Epithelial cell of proximal tubule (primary cell): ENCODE measurements around the gene SEPHS1. TPM values are rescaled to one million over a fixed set of nuclear protein-coding genes. Genes with fewer than 3 reads are reported as not detected.
"Not testable (repeated sequence)": the region's sequence is repeated elsewhere in the genome, so short reads cannot be mapped to it uniquely, and the experiment has no call there.

ENCODE experiments used
- DNase-seq: peaks from one replicate; pipeline ENCODE4 v3.0.0-alpha.2; 2011; ENCODE audit warnings: low read depth
- H3K4me3 ChIP-seq: 2 replicates; pipeline ENCODE4 v1.5.1; 2011; ENCODE audit warnings: low read depth, mild to moderate bottlenecking, low read length
- CTCF ChIP-seq: conservative IDR thresholded peaks from 2 replicates; pipeline ENCODE4 v1.5.1; 2012; ENCODE audit warnings: low read depth, mild to moderate bottlenecking, low read length
- total RNA-seq: library from RNA; depleted of rRNA; stranded (reverse); fragments of >200 nt; gene quantifications from 2 replicates; pipeline ENCODE4 v1.2.3, GENCODE V29; 2015

SEPHS1 gene
- total RNA-seq, 1 donor from 2014 or later: 38.2 TPM

- no peak for DNase-seq
- no peak overlapping the region for H3K4me3 ChIP-seq
- no peak for TF ChIP-seq CTCF
Measured at GRCh38 chr10:13291061-13291460, 57.0 kb downstream of the SEPHS1 start.

- H3K4me3 ChIP-seq: no peak overlapping the region
- no peak for DNase-seq
- no peak for TF ChIP-seq CTCF
Measured at GRCh38 chr10:13284050-13284449, 64.0 kb downstream of the SEPHS1 start.

DNA sequence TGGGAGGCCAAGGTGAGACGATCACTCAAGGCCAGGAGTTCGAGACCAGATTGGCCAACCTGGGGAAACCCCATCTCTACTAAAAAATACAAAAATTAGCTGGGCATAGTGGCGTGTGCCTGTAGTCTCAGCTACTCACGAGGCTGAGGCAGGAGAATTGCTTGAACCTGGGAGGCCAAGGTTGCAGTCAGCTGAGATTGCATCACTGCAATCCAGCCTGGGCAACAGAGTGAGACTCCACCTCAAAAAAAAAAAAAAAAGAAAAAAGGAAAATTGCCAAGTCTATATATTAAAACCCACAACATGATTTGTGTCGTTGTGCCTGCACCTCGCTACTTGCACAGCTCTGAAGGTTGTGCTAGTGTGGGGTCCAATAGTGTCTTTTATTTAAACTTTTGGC is 65.7 kb downstream of the SEPHS1 start:
- H3K4me3 ChIP-seq, DNase-seq: not testable (repeated sequence)

- no peak overlapping the region for H3K4me3 ChIP-seq
- no peak for DNase-seq
- TF ChIP-seq CTCF: peak; percentile 43
Measured at GRCh38 chr10:13276749-13277365, 71.2 kb downstream of the SEPHS1 start.

GRCh38 chr10:13276146-13276545 is 71.9 kb downstream of the SEPHS1 start:
- DNase-seq, H3K4me3 ChIP-seq: not testable (repeated sequence)

DNA sequence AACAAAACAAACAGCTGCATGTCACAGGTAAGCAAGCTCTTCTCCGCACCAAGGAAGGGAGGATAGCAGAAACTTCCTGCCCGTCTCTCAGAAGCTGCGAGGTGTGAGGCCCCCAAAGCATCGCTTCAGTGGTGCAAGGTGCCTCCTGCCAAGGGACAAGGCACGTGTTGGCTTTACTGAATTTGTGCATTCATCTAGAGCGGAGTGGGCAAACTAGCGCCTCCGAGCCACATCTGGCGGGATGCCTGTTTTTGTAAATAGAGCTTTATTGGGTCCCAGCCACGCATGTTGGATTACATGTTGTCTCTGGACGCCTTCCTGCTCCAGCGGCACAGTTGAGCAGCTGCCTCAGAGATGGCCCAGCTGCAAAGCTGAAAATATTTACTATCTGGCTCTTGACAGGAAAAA is 75.9 kb downstream of the SEPHS1 start:
- TF ChIP-seq CTCF: no peak
- no peak for DNase-seq
- H3K4me3 ChIP-seq: peak overlapping the region; percentile 41

DNA sequence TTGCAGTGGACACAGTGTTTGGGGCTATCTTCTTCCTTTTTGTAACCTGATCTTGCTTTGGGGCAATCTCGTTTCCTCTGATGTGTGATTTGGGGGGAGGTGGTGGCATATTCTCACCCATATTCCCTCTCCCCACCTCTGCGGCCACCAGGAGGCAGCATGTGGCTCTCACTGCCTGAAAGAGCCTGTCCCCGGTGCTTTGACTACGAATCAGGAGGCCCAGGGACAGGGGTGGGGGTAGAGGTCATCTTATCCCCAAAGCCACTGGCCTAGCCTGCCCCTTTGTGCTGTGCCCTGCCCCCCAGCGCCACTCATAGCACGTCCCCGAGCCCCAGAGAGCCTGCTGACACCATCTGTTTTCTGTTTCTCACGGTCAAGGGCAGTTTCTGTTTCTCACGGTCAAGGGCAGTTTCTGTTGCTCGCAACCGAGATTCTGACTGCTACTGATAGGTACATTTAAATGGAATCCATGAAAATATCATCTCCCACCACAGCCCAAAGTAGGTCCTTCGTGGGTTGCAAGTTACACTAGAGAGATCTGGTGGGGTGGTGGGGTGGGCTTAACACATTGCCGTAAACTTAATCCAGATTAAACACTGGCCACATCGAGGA is 76.4 kb downstream of the SEPHS1 start:
- TF ChIP-seq CTCF: peak; percentile 87
- DNase-seq: no peak
- H3K4me3 ChIP-seq: peak overlapping the region; percentile 41

DNA sequence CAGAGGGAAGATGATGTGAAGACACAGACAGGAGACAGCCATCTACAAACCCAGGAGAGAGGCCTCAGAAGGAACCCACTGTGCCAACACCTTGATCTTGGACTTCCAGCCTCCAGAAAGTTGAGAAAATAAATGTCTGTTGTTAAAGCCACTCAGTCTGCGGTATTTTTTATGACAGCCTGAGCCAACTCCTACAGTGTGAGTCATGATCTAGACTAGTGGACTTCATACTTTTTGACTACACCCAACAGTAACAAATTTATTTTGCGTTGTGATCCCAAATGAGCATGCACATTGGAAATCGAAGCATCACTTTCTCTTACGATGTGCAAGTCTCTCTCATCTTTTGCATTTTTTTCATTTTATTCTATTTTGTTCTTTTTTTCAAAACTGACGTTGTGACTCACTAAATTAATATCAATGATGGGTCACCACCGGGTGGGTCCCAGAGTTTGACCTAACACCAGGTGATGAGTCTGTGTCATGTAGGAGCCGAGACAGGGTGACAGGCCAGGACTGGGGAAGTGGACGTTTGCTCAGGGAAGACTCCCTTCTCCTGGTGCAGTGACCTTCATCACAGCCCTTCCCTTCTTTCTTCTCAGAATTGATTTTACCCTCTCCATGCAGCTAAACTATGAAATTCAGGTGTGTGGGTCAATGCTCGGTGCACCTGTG is 77.1 kb downstream of the SEPHS1 start:
- DNase-seq: no peak
- no peak for TF ChIP-seq CTCF
- no peak overlapping the region for H3K4me3 ChIP-seq
